HG03095 (cell line): ENCODE measurements around the gene TRIM72.
"Not testable (repeated sequence)": the region's sequence is repeated elsewhere in the genome, so short reads cannot be mapped to it uniquely, and the experiment has no call there.

Source experiments
- ATAC-seq: cut with Tn5 transposase; IDR thresholded peaks from one replicate; pipeline ENCODE4 v1.9.1; 2021; ENCODE audit warnings: moderate library complexity; ENCODE audit not compliant: unreplicated experiment

The TRIM72 gene

DNA sequence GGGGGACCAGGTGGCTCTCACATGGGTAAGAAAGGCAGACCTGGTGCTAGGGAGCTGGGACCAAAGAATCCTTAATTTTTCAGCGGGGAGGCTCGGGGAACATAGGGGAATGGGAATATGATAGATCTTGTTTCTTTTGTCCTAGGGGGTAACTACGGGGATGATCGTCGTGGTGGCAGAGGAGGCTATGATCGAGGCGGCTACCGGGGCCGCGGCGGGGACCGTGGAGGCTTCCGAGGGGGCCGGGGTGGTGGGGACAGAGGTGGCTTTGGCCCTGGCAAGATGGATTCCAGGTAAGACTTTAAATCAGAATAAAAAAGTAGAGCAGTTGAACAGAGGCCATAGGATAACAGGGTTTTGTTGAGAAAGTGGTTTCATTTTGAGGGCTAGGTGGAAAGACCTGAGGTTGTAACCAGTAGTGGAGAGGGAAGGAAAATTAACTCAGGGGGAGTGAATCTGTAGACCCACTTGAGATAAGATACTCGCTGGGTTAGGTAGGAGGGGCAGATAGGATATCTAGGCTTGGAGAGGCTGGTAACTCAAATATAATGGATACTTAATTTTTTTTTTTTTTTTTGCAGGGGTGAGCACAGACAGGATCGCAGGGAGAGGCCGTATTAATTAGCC, 23.0 kb upstream of the TRIM72 start:
- no peak for ATAC-seq

DNA sequence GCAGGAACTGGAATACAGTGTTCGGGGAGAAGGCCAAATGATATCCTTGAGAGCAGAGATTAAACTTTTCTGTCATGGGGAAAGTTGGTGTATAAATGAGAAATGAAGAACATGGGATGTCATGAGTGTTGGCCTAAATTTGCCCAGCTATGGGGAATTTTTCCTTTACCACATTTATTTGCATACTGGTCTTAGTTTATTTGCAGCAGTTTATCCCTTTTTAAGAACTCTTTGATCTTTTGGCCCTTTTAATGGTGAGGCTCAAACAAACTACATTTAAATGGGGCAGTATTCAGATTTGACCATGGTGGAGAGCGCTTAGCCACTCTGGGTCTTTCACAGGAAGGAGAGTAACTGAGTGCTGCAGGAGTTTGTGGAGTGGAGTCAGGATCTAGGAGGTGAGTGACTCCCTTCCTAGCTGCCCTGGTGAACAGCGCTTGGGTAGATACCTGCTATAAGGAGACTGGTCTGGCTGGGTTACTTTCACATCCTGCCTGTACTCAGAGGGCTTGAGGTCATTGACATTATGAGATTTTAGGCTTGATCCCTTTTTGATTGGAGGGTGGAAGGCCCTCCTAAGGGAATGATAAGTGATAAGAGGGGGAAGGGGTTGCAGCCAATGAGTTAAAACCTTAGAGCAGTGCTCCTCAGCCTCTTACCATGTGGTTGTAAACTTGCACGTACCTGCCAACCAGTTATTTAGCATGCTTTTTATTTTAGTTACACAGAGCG, 22.1 kb upstream of the TRIM72 start:
- no peak for ATAC-seq

DNA sequence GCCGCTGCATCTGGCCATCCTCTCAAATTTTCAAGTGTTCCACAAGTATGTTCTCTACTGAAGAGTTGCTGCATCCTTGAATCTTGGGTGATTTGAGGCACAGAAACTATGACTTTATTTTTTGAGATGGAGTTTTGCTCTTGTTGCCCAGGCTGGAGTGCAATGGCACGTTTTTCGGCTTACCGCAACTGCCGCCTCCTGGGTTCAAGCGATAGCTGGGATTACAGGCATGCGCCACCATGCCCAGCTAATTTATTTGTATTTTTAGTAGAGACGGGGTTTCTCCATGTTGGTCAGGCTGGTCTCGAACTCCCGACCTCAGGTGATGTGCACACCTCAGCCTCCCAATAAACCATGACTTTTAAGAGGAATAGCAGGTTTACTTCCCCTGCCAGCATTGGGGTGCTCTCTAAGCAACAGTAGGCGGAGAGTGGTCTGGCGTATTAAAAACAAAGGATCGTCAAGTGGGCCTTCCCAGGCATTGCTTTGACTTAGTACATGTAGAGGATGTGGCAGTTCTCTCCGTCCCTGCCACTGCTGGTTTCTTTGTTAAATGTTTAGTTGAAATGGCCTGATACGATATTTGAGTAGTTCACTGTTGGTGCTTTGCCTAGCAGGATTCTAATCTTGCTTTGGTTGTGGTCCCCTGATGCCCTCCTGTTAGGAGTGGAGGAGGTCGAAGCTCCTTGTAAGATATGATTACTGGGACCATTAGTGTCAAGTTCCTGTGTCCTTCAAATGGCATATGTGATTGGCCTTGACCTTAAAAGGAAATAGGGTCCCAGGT, 20.9 kb upstream of the TRIM72 start:
- no peak for ATAC-seq

DNA sequence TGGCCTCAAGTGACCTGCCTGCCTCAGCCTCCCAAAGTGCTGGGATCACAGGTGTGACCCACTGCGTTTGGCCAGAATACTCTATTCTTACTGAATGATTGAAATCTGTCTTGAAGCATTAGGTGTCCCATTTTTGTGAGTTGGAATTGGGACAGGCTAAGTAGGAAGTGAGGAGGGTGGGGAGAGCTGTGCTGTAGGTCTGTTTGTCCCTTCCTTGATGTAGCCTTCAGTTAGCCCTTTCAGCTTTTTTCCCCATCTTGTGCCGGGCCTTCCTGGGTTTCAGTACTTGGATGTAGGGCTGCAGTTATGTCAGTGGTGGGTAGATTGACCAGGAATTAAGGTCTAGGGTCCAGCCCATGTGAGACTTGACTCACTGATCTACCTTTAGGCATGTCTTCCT, 20.0 kb upstream of the TRIM72 start:
- ATAC-seq, result no peak

DNA sequence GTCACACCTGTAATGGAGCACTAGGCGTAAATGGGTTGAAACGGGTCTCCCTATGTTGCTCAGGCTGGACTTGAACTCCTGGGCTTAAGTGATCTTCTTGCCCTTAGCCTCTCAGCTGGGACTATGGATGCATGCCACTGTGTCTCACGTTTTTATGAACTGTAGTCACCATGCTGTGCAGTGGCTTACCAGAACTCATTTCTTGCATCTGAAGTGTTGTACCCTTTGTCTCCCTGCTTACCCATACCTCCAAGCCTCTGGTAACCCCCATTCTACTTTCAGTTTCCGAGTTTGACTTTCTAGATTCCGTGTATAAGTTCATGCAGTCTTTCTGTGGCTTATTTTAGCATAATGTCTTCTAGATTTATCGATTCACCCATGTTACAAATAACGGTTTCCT, 19.0 kb upstream of the TRIM72 start:
- no peak for ATAC-seq

DNA sequence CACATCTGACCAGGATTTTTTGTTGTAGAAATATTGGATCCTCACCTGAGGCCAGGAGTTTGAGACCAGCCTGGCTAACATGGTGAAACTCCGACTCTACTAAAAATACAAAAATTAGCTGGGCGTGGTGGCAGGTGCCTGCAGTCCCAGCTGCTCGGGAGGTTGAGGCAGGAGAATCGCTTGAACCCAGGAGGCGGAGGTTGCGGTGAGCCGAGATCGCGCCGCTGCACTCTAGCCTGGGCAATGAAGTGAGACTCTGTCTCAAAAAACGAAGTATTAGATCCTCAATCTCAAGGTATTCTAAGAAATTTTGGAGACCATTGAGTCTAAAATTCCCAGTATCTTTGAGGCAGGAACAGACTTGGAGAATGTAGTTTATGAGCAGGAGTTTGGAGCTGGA, 18.1 kb upstream of the TRIM72 start:
- ATAC-seq, result not testable (repeated sequence)

DNA sequence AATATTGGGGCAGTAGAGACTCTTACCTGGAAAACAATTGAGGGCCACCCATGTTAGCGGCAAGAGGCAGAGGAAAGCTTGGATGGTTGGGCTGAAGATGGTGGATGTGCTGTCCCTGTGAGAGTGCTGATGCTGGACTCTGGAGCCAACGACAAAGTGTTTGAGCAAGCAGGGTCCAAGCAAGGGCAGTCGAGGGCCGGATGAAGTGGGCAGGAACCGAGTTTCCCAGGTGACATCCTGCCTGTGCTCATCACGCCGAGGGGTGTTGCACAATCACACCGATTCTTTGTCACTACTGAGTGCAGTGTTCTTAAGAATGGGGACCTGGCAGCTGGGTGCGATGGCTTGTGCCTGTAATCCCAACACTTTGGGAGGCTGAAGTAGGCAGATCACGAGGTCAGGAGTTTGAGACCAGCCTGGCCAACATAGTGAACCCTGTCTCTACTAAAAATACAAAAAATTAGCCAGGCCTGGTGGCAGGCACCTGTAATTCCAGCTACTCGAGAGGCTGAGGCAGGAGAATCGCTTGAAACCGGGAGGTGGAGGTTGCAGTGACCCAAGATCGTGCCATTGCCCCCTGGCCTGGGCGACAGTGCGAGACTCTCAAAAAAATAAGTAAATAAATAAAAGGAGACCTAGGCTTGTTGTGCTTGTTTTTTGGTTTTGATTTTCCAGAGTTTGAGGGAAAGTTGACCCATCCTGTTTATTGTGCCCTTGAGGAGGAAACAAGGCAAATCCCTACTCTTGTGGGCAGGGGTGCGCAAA, 17.4 kb upstream of the TRIM72 start:
- ATAC-seq, result no peak

DNA sequence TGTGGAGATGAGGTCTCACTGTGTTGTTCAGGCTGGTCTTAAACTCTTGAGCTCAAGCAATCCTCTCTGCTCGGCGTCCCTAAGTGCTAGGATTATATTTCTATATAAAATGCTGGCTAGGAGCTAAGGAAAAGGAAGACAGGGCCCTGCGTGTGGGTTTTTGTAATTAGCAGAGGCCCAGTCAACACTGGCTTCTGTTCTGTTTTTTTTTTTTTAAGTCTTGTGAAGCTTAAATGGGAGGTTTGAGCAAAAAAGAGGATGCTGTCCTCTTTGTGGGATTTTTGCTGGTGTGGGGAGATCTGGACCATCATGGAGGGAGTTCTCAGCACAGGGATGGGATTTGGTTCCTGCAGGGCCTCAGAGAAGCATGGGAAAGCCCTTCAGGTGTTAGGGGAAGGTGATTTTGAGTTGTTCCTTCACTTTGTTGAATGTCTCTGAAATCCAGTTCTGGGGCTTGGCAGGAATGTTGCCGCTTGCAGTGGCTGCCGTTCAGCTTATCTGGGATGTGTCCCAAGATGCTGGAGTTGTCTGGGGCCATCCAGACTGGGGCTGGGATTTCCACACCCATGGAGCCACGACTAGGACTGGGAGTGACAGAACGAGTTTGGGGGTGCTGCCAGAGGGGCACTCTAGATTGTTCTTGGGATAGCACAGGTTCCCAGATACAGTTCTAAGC, 15.6 kb upstream of the TRIM72 start:
- no peak for ATAC-seq

DNA sequence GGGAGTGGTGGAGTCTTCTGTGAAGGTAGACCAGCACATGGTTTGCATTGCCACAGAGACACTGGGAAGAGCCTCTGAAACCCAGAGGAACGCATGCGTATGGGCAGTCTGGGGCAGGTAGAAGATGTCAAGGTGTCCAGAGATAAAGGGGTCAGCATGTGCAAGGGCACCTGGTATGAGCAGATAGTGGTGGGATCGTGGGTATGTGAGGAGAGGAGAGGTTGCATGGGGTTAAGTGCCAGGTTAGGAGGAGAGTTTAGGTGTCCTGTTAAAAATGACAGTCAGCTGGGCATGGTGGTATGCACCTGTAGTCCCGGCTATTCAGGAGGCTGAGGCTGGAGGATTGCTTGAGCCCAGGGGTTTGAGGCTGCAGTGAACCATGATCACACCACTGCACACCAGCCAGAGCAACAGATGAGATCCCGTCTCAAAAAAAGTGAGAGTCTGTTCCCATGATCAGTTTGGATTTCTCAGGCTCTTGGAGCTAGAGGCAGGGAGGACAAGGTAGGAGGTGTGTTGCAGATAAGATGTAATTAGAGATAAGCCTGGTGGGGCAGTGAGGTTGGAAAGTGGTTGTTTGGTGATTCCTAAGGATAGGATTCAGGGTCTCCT, 14.4 kb upstream of the TRIM72 start:
- ATAC-seq, result no peak

DNA sequence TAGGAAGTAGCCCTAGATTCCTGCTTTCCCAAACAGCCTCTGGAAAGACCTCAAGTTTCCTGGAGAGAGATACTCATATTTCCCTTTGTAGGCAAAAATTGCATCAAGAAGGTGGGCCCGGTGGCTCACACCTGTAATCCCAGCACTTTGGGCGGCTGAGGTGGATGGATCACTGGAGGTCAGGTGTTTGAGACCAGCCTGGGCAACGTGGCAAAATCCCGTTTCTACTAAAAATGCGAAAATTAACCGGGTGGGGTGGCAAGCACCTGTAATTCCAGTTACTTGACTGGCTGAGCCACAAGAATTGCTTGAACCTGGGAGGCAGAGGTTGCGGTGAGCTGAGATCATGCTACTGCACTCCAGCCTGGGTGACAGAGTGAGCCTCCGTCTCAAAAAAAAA, 13.8 kb upstream of the TRIM72 start:
- ATAC-seq, result not testable (repeated sequence)

DNA sequence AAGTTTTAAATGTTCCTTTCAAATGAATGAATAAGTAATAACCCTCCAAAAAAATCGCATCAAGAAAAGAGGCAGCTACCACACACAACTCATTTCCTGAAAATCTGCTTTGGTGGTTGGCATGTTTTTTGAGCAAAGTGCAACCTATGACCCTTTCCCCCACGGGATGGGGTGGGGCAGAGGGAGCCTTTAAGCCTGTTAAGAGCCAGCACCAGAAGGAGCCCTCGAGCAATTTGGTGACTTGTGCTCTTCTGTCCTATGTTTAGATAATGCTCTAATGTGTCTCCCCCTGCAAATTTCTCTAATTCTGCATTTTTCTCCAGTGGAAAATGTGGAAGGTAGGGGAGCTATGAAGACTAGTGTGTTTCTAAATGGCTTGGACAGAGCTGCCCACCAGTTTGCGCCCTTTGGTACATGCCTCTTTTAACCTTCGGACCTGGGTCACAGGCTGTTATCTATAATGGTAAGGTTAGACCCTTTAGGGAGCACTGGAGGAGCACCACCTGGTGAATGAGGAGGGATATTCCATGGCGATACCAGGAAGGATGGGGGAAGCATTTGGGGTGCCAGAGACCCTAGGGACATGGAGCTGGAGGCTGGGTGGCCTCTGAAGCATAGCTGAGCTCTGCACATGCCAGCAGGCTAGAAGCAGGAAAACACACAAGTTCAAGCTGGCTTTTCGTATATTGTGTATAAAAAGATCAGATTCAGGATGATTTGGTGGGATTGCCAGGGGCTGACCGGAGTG, 12.9 kb upstream of the TRIM72 start:
- no peak for ATAC-seq

DNA sequence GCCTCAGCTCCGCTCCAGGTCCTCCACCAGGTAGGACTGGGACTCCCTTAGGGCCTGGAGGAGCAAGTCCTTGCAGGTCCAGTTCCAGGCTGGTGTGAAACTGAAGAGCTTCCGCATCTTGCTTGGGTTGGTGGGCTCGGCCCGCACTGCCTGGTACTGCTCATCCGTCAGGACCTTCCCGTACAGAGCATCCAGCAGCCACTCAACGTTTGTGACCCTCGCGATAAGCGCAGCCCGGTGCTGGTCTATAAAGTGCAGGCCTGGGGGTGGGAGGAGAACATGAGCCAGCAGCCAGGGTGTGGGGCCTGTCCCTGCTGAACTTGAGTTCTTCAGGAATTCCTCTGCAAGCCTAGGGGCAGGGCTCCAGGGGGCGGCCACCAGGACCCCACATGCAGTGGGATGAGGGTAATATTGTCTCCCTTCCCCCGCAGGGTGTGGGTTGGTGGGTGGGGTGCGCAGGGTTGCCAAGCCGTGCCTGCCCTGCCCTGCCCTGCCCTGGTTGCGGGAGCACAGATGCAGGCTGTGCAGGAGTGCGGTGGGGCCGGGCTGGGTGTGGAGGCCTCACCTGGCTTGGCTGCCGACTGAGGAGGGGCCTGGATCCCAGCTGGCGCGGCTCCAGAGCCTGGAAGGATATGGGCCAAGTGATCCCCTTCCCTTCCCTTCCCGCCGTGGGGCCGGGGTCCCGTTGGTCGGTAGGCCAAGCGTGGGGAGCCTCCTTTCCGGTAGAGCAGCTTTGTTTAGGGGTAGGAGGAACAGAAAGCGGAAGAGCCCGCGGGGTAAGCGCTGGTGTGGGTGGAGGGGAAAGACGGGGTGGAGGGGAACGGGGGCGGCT, 12.1 kb upstream of the TRIM72 start:
- peak; percentile 55 for ATAC-seq

DNA sequence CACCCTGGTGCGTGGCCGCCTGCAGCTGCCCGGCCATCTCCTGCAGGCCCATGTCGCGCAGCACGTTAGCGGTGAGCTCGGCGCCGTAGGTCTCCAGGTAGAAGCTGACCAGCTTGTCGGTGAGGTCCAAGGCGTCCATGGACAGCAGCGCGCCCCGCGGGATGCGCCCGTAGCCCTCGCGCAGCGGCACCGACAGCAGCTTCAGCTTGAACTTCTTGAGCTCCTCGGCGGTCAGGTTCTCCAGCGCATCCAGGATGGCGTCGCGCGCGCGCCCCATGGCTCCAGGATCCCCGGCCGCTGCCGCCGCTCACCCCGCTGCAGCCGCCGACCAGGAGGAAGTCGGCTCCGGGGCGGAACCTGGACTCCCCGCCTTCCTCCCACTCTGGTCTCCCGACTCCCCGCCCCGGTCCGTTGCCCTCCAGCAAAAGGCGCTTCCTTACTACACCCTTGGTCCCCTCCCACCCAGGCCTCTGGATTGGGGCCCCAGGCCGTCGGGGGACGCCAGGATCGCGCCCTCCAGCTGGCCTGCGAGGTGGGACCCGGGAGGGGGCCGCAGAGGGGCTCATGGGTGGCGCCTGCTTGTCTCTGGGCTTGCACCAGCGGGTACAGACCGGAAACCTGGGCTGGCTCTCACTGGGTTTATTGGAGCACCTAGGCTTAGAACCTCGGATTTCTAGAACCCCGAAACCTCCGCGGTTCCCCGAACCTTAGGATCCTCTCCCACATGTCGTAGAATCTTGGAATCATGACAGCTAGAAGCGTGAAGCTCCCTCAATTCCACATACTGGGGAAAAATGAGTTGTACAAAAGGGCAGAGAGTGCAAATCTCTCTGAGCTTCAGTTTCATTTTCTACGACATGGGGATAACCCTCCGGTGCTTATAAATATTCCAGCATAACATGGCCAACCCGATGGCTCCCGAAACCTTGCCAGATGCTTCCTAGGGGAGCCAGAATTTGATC, 11.2 kb upstream of the TRIM72 start, which contains the start of gene PYCARD:
Gene PYCARD, minus strand, starts transcription at position 347 of the 962 bp plus-strand sequence. Its CDS starts 70 bp downstream, at position 277.
- peak; percentile 26 for ATAC-seq

DNA sequence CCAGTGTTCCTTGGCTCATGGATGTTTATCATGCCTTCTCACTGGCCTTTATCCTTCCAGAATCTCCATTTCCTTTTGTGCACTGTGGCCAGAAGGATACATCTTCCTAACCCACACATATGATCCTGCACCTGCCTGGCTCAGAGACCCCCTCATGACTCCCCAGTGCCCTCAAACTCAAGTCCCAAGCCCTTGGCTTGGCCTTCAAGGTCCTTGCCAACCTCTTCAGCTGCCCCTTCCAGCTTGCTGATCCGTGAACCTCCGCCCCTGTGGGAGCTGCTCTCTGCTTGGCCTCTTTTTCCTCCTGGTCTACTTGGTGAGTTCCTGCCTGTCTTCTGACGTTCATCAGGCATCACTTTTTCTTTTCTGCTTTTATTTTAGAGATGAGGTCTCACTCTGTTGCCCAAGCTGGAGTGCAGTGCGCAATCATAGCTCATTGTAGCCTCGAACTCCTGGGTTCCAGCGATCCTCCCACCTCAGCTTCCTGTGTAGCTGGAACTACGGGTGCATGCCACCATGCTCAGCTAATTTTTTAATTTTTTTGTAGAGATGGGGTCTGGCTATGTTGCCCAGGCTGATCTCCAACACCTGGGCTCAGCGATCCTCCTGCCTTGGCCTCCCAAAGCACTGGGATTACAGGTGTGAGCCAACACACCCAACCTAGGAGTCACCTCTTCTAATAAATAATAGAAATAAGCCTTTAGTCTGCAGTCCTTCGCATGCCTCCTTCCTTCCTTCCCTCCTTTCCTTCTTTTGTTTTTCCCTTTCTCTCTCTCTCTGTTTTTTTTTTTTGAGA, 8.8 kb upstream of the TRIM72 start:
- no peak for ATAC-seq

DNA sequence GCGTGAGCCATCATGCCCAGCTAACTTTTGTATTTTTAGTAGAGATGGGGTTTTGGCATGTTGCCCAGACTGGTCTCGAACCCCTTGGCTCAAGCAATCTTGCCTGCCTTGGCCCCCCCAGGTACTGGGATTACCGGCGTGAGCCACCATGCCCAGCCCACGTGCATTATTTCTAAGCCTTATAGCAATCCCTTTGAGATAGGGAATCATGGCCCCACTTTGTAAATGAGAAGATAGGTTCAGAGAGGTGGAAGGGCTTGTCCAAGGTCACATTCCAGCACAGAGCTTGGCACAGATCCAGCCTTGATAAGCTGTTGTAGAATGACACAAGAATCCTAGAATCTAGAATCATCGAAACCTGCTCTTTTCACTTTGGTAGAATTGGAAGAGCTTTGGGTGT, 7.1 kb upstream of the TRIM72 start:
- ATAC-seq, result no peak

DNA sequence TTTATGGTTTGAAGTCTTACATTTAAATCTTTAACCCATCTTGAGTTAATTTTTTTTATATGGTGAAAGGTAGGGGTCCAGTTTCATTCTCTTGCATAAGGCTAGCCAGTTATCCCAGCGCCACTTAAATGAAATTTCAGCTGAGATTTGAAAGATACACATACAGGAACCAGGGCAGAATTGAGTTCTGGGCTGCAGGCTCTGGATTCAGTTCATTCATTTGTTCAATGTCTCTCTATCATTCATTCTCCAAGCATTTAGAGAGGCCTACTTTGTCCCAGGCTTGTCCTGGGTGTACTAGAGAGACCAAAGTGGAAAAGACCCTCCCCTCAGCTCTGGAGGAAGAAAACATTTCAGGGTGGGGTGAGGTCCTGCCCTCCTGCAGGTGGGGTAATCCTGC, 577 bp upstream of the TRIM72 start:
- ATAC-seq, result no peak
